Effector CD8-positive, alpha-beta T cell (primary cell): Measurements from ENCODE around the gene DCLK1.

Experiments
- DNase-seq: peaks from one replicate; lab custom pipeline; 2025; lab: John Stamatoyannopoulos, UW

Gene DCLK1

GRCh38 chr13:35760735-35761281, 370.4 kb downstream of the DCLK1 start:
- DNase-seq: no peak

- DNase-seq: no peak
Observed at GRCh38 chr13:35747594-35747993, 383.6 kb downstream of the DCLK1 start.

- DNase-seq: no peak
Observed at GRCh38 chr13:35744566-35745178, 386.5 kb downstream of the DCLK1 start.

GRCh38 chr13:35744144-35744543, 387.0 kb downstream of the DCLK1 start:
- no peak for DNase-seq

- no peak for DNase-seq
Observed at GRCh38 chr13:35743165-35743564, 388.0 kb downstream of the DCLK1 start.

GRCh38 chr13:35741657-35742056, 389.5 kb downstream of the DCLK1 start:
- DNase-seq: no peak

GRCh38 chr13:35736876-35737275, 394.3 kb downstream of the DCLK1 start:
- DNase-seq: no peak

GRCh38 chr13:35733827-35734226, 397.4 kb downstream of the DCLK1 start:
- DNase-seq: no peak

- DNase-seq: no peak
Observed at GRCh38 chr13:35732565-35732964, 398.6 kb downstream of the DCLK1 start.

- no peak for DNase-seq
Observed at GRCh38 chr13:35731471-35731870, 399.7 kb downstream of the DCLK1 start.

GRCh38 chr13:35729926-35730627, 401.1 kb downstream of the DCLK1 start:
- DNase-seq: no peak

GRCh38 chr13:35727881-35728280, 403.3 kb downstream of the DCLK1 start:
- DNase-seq: no peak

- no peak for DNase-seq
Observed at GRCh38 chr13:35724446-35724845, 406.7 kb downstream of the DCLK1 start.

- no peak for DNase-seq
Observed at GRCh38 chr13:35723821-35724220, 407.4 kb downstream of the DCLK1 start.

- DNase-seq: no peak
Observed at GRCh38 chr13:35723053-35723461, 408.1 kb downstream of the DCLK1 start.

GRCh38 chr13:35722458-35723052, 408.6 kb downstream of the DCLK1 start:
- no peak for DNase-seq

GRCh38 chr13:35720690-35721554, 410.3 kb downstream of the DCLK1 start:
- DNase-seq: no peak

- DNase-seq: no peak
Observed at GRCh38 chr13:35720290-35720689, 410.9 kb downstream of the DCLK1 start.
